WTC11 (cell line): ENCODE measurements around the gene LTBP1. TPM values are rescaled to one million over a fixed set of nuclear protein-coding genes. Genes with fewer than 3 reads are reported as not detected.

ENCODE experiments used
- ATAC-seq: fragments of 200-7000 bp; cut with Tn5 transposase; 2 replicates; pipeline ENCODE4 v1.10.0; 2021; ENCODE audit warnings: mild to moderate bottlenecking, moderate library complexity
- CTCF ChIA-PET: fragments of 300-600 bp; sonication (Branson Sonifier 250); formaldehyde crosslinking; loops from one replicate; lab custom pipeline; 2021; ENCODE audit warnings: antibody characterized with exemption; lab: Charles Lee
- POLR2A ChIA-PET: fragments of 350-600 bp; sonication (Branson Sonifier 250); formaldehyde crosslinking; loops from one replicate; lab custom pipeline; 2021; ENCODE audit warnings: antibody characterized with exemption; lab: Charles Lee
- DNase-seq: peaks from one replicate; pipeline ENCODE4 v3.0.0; 2021; ENCODE audit warnings: low spot score
- H3K27ac Mint-ChIP-seq: 2 replicates; pipeline ENCODE4 v1.8.0; 2021; ENCODE audit warnings: mixed read lengths
- H3K27me3 Mint-ChIP-seq: 2 replicates; pipeline ENCODE4 v1.8.0; 2021; ENCODE audit warnings: low read depth, mild to moderate bottlenecking, moderate library complexity, mixed read lengths
- H3K36me3 Mint-ChIP-seq: 2 replicates; pipeline ENCODE4 v1.8.0; 2021; ENCODE audit warnings: mixed read lengths
- H3K4me1 Mint-ChIP-seq: 2 replicates; pipeline ENCODE4 v1.8.0; 2022; ENCODE audit warnings: mixed read lengths
- H3K4me3 Mint-ChIP-seq: 2 replicates; pipeline ENCODE4 v1.8.0; 2021; ENCODE audit warnings: mild to moderate bottlenecking, moderate library complexity, mixed read lengths
- H3K9me3 Mint-ChIP-seq: 2 replicates; pipeline ENCODE4 v1.8.0; 2021; ENCODE audit warnings: mixed read lengths
- CREB1 ChIP-seq: sonication (generic); formaldehyde crosslinking; IDR thresholded peaks from 2 replicates; pipeline ENCODE4 v1.8.0; 2023; ENCODE audit warnings: mild to moderate bottlenecking, missing genetic modification reagents
- ESRRA ChIP-seq: sonication (generic); formaldehyde crosslinking; IDR thresholded peaks from 2 replicates; pipeline ENCODE4 v1.8.1; 2022; ENCODE audit warnings: mild to moderate bottlenecking, missing genetic modification reagents, borderline replicate concordance
- MYBL2 ChIP-seq: sonication (generic); formaldehyde crosslinking; IDR thresholded peaks from 2 replicates; pipeline ENCODE4 v1.8.1; 2023; ENCODE audit warnings: mild to moderate bottlenecking, moderate library complexity, missing genetic modification reagents
- NFATC4 ChIP-seq: fragments of 250-450 bp; sonication (Bioruptor Pico); IDR thresholded peaks from 2 replicates; pipeline ENCODE4 v1.9.0; 2021; ENCODE audit warnings: mild to moderate bottlenecking
- NFE2L1 ChIP-seq: sonication (generic); formaldehyde crosslinking; IDR thresholded peaks from 2 replicates; pipeline ENCODE4 v1.8.1; 2023; ENCODE audit warnings: missing genetic modification reagents
- SOX15 ChIP-seq: fragments of 250-450 bp; sonication (Bioruptor Pico); IDR thresholded peaks from 2 replicates; pipeline ENCODE4 v1.9.0; 2021; ENCODE audit warnings: mild to moderate bottlenecking
- TEAD1 ChIP-seq: sonication (generic); formaldehyde crosslinking; IDR thresholded peaks from 2 replicates; pipeline ENCODE4 v1.8.0; 2022; ENCODE audit warnings: mild to moderate bottlenecking, missing genetic modification reagents
- total RNA-seq: library from RNA; stranded (reverse); gene quantifications from 3 replicates; pipeline ENCODE4 v1.2.3, GENCODE V29; 2021
- TF ChIP-seq, protein P1 (sequence below): sonication (generic); formaldehyde crosslinking; IDR thresholded peaks from 2 replicates; pipeline ENCODE4 v1.8.0; 2023; ENCODE audit warnings: missing genetic modification reagents, mild to moderate bottlenecking, borderline replicate concordance
- TF ChIP-seq, protein P2 (sequence below): sonication (generic); formaldehyde crosslinking; IDR thresholded peaks from 2 replicates; pipeline ENCODE4 v1.8.0; 2023; ENCODE audit warnings: mild to moderate bottlenecking, missing genetic modification reagents
- TF ChIP-seq, protein P3 (sequence below): sonication (generic); formaldehyde crosslinking; IDR thresholded peaks from 2 replicates; pipeline ENCODE4 v1.8.1; 2023; ENCODE audit warnings: mild to moderate bottlenecking, missing genetic modification reagents, moderate library complexity
- TF ChIP-seq, protein P4 (sequence below): sonication (generic); formaldehyde crosslinking; IDR thresholded peaks from 2 replicates; pipeline ENCODE4 v1.8.0; 2022; ENCODE audit warnings: mild to moderate bottlenecking, missing genetic modification reagents
- TF ChIP-seq, protein P5 (sequence below): fragments of 200-600 bp; IDR thresholded peaks from 2 replicates; pipeline ENCODE4 v1.8.0; 2022; ENCODE audit warnings: antibody characterized with exemption
- TF ChIP-seq, protein P6 (sequence below): sonication (generic); formaldehyde crosslinking; IDR thresholded peaks from 2 replicates; pipeline ENCODE4 v1.8.1; 2022; ENCODE audit warnings: low read depth, missing genetic modification reagents, borderline replicate concordance
- TF ChIP-seq, protein P7 (sequence below): fragments of 250-450 bp; sonication (Bioruptor Pico); IDR thresholded peaks from 2 replicates; pipeline ENCODE4 v1.9.0; 2021; ENCODE audit warnings: moderate library complexity, mild to moderate bottlenecking, inconsistent platforms, borderline replicate concordance
- TF ChIP-seq, protein P8 (sequence below): sonication (generic); formaldehyde crosslinking; IDR thresholded peaks from 2 replicates; pipeline ENCODE4 v1.8.1; 2022; ENCODE audit warnings: mild to moderate bottlenecking, moderate library complexity, missing genetic modification reagents
- TF ChIP-seq, protein P9 (sequence below): sonication (generic); formaldehyde crosslinking; IDR thresholded peaks from 2 replicates; pipeline ENCODE4 v1.8.1; 2023; ENCODE audit warnings: mild to moderate bottlenecking, missing genetic modification reagents

Gene LTBP1
- total RNA-seq, 1 experiment from 2014 or later = 33.6 TPM

DNA sequence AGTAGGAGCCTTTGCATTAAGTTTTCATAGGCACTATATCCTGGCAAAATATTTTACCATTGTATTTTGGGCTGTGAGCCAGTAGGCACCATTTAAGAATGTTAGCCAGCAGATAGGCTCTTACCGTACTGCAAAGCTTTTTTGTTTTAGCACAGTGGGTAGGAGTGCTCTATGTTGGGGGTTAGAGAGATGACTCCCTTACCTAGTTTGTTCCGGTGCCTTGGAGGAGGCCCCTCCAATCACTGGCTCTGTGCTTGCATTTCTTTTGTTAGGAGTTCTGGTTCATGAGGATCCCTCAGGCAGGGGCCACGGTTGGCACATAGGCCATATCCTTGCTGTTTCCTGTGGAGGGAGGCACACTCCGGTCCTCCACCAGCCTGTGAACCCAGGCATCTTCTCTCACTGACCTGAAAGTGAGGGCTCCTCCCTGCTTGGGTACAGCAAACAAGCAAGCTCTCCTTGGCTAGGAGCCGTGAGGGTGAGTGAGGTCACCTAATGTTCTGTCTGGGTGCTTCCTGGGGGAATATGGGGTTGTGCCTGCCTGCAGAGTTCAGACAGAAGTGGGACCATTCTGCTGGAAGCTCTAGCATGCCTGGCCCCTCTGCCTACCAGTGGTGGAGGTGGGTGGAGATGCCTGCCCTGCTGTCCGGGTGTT lies 29.8 kb downstream of the LTBP1 start (continued):
- TF ChIP-seq, protein P1, sequence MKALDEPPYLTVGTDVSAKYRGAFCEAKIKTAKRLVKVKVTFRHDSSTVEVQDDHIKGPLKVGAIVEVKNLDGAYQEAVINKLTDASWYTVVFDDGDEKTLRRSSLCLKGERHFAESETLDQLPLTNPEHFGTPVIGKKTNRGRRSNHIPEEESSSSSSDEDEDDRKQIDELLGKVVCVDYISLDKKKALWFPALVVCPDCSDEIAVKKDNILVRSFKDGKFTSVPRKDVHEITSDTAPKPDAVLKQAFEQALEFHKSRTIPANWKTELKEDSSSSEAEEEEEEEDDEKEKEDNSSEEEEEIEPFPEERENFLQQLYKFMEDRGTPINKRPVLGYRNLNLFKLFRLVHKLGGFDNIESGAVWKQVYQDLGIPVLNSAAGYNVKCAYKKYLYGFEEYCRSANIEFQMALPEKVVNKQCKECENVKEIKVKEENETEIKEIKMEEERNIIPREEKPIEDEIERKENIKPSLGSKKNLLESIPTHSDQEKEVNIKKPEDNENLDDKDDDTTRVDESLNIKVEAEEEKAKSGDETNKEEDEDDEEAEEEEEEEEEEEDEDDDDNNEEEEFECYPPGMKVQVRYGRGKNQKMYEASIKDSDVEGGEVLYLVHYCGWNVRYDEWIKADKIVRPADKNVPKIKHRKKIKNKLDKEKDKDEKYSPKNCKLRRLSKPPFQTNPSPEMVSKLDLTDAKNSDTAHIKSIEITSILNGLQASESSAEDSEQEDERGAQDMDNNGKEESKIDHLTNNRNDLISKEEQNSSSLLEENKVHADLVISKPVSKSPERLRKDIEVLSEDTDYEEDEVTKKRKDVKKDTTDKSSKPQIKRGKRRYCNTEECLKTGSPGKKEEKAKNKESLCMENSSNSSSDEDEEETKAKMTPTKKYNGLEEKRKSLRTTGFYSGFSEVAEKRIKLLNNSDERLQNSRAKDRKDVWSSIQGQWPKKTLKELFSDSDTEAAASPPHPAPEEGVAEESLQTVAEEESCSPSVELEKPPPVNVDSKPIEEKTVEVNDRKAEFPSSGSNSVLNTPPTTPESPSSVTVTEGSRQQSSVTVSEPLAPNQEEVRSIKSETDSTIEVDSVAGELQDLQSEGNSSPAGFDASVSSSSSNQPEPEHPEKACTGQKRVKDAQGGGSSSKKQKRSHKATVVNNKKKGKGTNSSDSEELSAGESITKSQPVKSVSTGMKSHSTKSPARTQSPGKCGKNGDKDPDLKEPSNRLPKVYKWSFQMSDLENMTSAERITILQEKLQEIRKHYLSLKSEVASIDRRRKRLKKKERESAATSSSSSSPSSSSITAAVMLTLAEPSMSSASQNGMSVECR = no peak
- TF ChIP-seq MYBL2 (CRISPR knock-in tag) = no peak
- TF ChIP-seq, protein P2, sequence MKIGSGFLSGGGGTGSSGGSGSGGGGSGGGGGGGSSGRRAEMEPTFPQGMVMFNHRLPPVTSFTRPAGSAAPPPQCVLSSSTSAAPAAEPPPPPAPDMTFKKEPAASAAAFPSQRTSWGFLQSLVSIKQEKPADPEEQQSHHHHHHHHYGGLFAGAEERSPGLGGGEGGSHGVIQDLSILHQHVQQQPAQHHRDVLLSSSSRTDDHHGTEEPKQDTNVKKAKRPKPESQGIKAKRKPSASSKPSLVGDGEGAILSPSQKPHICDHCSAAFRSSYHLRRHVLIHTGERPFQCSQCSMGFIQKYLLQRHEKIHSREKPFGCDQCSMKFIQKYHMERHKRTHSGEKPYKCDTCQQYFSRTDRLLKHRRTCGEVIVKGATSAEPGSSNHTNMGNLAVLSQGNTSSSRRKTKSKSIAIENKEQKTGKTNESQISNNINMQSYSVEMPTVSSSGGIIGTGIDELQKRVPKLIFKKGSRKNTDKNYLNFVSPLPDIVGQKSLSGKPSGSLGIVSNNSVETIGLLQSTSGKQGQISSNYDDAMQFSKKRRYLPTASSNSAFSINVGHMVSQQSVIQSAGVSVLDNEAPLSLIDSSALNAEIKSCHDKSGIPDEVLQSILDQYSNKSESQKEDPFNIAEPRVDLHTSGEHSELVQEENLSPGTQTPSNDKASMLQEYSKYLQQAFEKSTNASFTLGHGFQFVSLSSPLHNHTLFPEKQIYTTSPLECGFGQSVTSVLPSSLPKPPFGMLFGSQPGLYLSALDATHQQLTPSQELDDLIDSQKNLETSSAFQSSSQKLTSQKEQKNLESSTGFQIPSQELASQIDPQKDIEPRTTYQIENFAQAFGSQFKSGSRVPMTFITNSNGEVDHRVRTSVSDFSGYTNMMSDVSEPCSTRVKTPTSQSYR (CRISPR knock-in tag) = no peak
- TF ChIP-seq, protein P3, sequence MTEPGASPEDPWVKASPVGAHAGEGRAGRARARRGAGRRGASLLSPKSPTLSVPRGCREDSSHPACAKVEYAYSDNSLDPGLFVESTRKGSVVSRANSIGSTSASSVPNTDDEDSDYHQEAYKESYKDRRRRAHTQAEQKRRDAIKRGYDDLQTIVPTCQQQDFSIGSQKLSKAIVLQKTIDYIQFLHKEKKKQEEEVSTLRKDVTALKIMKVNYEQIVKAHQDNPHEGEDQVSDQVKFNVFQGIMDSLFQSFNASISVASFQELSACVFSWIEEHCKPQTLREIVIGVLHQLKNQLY (CRISPR knock-in tag) = no peak
- no peak for TF ChIP-seq CREB1 (CRISPR knock-in tag)
- no peak for TF ChIP-seq SOX15 (CRISPR knock-in tag)
- TF ChIP-seq, protein P4, sequence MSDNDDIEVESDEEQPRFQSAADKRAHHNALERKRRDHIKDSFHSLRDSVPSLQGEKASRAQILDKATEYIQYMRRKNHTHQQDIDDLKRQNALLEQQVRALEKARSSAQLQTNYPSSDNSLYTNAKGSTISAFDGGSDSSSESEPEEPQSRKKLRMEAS (CRISPR knock-in tag) = no peak
- no peak for TF ChIP-seq NFE2L1 (CRISPR knock-in tag)
- no peak for TF ChIP-seq NFATC4 (CRISPR knock-in tag)
- TF ChIP-seq, protein P5, sequence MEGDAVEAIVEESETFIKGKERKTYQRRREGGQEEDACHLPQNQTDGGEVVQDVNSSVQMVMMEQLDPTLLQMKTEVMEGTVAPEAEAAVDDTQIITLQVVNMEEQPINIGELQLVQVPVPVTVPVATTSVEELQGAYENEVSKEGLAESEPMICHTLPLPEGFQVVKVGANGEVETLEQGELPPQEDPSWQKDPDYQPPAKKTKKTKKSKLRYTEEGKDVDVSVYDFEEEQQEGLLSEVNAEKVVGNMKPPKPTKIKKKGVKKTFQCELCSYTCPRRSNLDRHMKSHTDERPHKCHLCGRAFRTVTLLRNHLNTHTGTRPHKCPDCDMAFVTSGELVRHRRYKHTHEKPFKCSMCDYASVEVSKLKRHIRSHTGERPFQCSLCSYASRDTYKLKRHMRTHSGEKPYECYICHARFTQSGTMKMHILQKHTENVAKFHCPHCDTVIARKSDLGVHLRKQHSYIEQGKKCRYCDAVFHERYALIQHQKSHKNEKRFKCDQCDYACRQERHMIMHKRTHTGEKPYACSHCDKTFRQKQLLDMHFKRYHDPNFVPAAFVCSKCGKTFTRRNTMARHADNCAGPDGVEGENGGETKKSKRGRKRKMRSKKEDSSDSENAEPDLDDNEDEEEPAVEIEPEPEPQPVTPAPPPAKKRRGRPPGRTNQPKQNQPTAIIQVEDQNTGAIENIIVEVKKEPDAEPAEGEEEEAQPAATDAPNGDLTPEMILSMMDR = no peak
- no peak for TF ChIP-seq TEAD1 (CRISPR knock-in tag)
- TF ChIP-seq, protein P6, sequence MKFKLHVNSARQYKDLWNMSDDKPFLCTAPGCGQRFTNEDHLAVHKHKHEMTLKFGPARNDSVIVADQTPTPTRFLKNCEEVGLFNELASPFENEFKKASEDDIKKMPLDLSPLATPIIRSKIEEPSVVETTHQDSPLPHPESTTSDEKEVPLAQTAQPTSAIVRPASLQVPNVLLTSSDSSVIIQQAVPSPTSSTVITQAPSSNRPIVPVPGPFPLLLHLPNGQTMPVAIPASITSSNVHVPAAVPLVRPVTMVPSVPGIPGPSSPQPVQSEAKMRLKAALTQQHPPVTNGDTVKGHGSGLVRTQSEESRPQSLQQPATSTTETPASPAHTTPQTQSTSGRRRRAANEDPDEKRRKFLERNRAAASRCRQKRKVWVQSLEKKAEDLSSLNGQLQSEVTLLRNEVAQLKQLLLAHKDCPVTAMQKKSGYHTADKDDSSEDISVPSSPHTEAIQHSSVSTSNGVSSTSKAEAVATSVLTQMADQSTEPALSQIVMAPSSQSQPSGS (CRISPR knock-in tag) = no peak
- TF ChIP-seq, protein P7, sequence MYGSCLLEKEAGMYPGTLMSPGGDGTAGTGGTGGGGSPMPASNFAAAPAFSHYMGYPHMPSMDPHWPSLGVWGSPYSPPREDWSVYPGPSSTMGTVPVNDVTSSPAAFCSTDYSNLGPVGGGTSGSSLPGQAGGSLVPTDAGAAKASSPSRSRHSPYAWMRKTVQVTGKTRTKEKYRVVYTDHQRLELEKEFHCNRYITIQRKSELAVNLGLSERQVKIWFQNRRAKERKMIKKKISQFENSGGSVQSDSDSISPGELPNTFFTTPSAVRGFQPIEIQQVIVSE (CRISPR knock-in tag) = no peak

DNA sequence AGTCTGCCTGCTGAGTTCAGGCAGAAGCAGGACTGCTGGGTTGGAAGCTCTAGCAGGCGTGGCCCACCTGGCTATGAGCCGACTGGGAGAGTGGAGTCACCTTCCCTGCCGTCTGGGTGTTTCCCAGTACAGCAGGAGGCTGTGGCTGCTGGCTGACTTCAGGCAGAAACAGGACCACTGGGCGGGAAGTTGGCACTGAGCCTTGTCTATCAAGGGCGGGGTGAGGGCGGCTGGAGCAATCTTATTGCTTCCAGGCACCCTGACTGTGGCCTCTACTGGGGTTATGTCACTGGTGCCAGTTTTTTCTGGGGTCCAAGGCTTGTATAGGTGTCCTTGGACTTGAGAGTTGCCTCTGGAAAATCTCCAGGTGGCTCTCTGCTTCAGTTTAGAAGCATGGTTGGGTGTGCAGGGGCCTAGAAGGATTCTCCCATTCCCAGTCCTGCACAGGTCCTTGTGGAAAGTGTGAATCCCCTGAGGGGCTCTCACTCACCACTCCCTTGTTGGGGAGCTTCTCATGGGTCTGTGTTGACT lies 30.5 kb downstream of the LTBP1 start:
- DNase-seq = no peak
- H3K9me3 Mint-ChIP-seq = peaks cover 32% of the 10 kb centered on the region
- ChIA-PET POLR2A (no interaction called here), CTCF (no interaction called here)
- peak; percentile 48 for ATAC-seq
- H3K36me3 Mint-ChIP-seq = peaks cover 18% of the 10 kb centered on the region
- no peaks in the 10 kb centered on the region for H3K27me3 Mint-ChIP-seq
- H3K4me3 Mint-ChIP-seq = no peak overlapping the region
- no peak overlapping the region for H3K27ac Mint-ChIP-seq
- H3K4me1 Mint-ChIP-seq = peaks cover 7% of the 10 kb centered on the region
- TF ChIP-seq, protein P8, sequence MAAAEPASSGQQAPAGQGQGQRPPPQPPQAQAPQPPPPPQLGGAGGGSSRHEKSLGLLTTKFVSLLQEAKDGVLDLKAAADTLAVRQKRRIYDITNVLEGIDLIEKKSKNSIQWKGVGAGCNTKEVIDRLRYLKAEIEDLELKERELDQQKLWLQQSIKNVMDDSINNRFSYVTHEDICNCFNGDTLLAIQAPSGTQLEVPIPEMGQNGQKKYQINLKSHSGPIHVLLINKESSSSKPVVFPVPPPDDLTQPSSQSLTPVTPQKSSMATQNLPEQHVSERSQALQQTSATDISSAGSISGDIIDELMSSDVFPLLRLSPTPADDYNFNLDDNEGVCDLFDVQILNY = no peak
- TF ChIP-seq, protein P9, sequence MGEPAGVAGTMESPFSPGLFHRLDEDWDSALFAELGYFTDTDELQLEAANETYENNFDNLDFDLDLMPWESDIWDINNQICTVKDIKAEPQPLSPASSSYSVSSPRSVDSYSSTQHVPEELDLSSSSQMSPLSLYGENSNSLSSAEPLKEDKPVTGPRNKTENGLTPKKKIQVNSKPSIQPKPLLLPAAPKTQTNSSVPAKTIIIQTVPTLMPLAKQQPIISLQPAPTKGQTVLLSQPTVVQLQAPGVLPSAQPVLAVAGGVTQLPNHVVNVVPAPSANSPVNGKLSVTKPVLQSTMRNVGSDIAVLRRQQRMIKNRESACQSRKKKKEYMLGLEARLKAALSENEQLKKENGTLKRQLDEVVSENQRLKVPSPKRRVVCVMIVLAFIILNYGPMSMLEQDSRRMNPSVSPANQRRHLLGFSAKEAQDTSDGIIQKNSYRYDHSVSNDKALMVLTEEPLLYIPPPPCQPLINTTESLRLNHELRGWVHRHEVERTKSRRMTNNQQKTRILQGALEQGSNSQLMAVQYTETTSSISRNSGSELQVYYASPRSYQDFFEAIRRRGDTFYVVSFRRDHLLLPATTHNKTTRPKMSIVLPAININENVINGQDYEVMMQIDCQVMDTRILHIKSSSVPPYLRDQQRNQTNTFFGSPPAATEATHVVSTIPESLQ (CRISPR knock-in tag) = no peak
- no peak for TF ChIP-seq ESRRA (CRISPR knock-in tag)
- TF ChIP-seq, protein P2 (CRISPR knock-in tag) = no peak
